ENCODE data around the gene C14orf132. TPM values are rescaled to one million over a fixed set of nuclear protein-coding genes. Genes with fewer than 3 reads are reported as not detected.

Gene C14orf132
- total RNA-seq = 10 to 100 TPM; 36.7 to 64.6 (median 59.6) TPM

DNA sequence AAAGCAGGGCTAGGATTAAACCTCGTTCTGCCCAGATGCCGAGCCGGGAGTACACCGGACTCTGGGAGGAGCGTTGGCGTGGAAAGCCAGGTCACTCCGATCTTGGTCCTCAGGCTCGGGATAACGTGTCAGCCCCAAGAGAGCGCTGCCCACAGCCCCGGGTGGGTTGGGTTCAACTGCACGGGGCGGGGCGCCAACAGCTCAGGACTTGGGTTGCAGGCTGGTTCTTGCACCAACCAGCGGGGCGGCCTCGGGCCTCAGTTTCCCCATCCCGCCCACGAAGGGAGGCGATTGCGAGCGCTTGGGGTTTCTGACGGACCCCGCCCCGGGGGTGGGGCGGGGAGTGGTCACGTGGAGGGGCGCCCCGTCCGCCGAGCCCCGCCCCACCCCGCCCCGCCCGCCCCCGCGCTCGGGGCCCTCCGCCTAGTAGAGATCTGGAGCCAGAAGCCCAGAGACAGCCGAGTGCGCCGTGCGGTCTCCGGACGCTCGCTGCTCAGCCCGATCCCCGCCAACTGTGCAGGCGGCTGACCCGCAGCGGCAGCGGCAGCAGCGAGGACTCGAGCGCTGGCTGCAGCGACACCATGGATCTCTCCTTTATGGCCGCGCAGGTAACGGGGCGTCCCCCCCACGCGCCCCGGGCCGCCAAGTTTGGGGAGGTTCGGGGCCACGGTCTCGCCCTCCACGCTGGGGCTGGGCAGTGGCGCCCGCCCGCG, at the start of gene C14orf132:
Gene C14orf132 (plus strand): TSS at position 443 of the 713 bp plus-strand sequence. CDS start 139 bp downstream, at position 582.
- H3K9me3 ChIP-seq = no peaks in the 10 kb centered on the region
- peak; percentile 72 to 96 for DNase-seq
- H3K27me3 ChIP-seq = peaks cover 0 to 8% (median 3%) of the 10 kb centered on the region in 4 donors
- H3K4me1 ChIP-seq = peaks cover 14 to 55% (median 32%) of the 10 kb centered on the region in 4 donors
- H3K4me3 ChIP-seq = peak within 1 kb of the TSS; percentile 43 to 87 (median 80)
- 0 to 2% methylated on average over 6 to 18 of the region's 72 CpGs for WGBS, 2 donors
- peak; percentile 47 to 83 for TF ChIP-seq POLR2AphosphoS5 (IDR thresholded peaks at IDR 0.05)
- TF ChIP-seq POLR2A (IDR thresholded peaks at IDR 0.05) = peak in 3 of 4 donors; percentile 60 to 83 (median 73)
- TF ChIP-seq, protein P1, sequence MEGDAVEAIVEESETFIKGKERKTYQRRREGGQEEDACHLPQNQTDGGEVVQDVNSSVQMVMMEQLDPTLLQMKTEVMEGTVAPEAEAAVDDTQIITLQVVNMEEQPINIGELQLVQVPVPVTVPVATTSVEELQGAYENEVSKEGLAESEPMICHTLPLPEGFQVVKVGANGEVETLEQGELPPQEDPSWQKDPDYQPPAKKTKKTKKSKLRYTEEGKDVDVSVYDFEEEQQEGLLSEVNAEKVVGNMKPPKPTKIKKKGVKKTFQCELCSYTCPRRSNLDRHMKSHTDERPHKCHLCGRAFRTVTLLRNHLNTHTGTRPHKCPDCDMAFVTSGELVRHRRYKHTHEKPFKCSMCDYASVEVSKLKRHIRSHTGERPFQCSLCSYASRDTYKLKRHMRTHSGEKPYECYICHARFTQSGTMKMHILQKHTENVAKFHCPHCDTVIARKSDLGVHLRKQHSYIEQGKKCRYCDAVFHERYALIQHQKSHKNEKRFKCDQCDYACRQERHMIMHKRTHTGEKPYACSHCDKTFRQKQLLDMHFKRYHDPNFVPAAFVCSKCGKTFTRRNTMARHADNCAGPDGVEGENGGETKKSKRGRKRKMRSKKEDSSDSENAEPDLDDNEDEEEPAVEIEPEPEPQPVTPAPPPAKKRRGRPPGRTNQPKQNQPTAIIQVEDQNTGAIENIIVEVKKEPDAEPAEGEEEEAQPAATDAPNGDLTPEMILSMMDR (IDR thresholded peaks at IDR 0.05) = no peak
- H3K27ac ChIP-seq = peak within 1 kb of the TSS; percentile 79 to 91 (median 86)
- peak; percentile 86 to 94 for ATAC-seq (ENCODE audit: low FRiP score in 2 of 2)
- no peaks in the 10 kb centered on the region for H3K36me3 ChIP-seq

DNA sequence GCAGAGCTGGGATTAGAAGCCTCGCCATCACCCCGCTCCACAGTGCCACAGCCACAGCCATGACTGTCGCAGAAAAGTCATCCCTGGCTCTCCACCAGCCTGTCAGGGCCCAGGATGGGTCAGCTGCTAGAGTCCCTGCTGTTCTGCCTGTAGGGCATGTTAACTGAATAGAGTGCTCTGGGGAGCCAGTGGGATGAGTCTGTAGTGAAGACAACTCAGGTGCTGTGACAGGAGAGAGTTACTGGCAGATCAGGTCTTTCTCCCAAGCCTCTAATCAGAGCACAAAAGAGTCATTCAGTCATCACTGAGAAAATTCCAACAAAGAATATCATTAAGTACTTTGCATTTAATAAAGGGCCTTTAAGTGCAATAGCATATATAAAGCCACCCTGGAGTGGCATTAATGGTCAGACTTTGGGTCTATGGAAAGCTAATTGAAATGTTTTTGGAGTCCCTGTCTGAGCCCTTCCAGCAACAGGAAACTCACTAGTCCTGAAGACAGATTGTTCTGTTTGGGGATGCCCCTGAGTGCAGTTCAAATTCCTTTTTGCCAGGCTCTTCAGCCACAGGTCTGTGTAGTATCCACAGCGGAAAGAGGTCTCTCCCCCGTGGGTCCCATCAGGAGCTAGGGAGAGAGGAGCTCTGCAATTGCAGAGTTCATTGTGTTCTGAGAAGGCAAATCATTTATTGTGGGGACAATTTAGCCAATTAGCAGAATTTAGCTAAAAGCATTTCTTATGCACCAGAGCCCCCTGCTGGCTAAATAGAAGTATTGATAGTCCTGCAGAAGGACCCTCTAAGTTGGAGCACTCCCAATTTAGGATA, 45.2 kb upstream of the C14orf132 start:
- TF ChIP-seq, protein P1 (IDR thresholded peaks at IDR 0.05) = peak; percentile 58 to 81 (median 71)
- TF ChIP-seq EP300 (IDR thresholded peaks at IDR 0.05) = no peak
- no peak for TF ChIP-seq POLR2AphosphoS5 (IDR thresholded peaks at IDR 0.05)
- no peak for TF ChIP-seq POLR2A (IDR thresholded peaks at IDR 0.05)
- Histone ChIP-seq H3K27ac (no peak overlapping the region), H3K27me3 (no peaks in the 10 kb centered on the region), H3K9me3 (peaks cover 0 to 15% (median 11%) of the 10 kb centered on the region in 4 donors), H3K4me3 (no peak overlapping the region), H3K4me1 (no peaks in the 10 kb centered on the region), H3K36me3 (no peaks in the 10 kb centered on the region)
- no peak for DNase-seq
- WGBS, 2 donors = 40% methylated on average over 5 of the region's 5 CpGs
- ATAC-seq (ENCODE audit: low FRiP score in 2 of 2) = peak in 1 of 2 donors; percentile 58

DNA sequence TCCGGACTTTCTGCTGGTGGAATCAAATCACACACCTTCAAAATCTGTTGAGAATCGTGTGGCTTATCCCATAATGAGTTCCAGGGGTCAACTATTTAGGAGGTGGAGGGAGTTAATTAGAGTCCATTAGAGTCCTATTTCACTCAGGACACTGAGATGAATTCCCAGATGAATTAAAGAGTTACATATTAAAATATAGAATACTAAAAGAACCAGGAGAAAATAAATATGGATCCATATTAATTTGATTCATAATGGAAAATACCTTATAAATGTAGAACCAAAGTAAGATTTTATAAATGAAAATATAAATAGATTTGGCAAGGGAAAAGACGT, 44.6 kb upstream of the C14orf132 start:
- Histone ChIP-seq H3K27ac (no peak overlapping the region), H3K4me3 (no peak overlapping the region), H3K36me3 (no peaks in the 10 kb centered on the region), H3K27me3 (no peaks in the 10 kb centered on the region), H3K4me1 (no peaks in the 10 kb centered on the region), H3K9me3 (peaks cover 0 to 15% (median 11%) of the 10 kb centered on the region in 4 donors)
- DNase-seq = no peak
- TF ChIP-seq POLR2A (IDR thresholded peaks at IDR 0.05) (no peak), EP300 (IDR thresholded peaks at IDR 0.05) (no peak)
- TF ChIP-seq, protein P1 (IDR thresholded peaks at IDR 0.05) = peak in 1 of 6 experiments; percentile 11
- 20 to 26% methylated on average over 3 of the region's 3 CpGs for WGBS, 2 donors
- no peak for ATAC-seq (ENCODE audit: low FRiP score in 2 of 2)

DNA sequence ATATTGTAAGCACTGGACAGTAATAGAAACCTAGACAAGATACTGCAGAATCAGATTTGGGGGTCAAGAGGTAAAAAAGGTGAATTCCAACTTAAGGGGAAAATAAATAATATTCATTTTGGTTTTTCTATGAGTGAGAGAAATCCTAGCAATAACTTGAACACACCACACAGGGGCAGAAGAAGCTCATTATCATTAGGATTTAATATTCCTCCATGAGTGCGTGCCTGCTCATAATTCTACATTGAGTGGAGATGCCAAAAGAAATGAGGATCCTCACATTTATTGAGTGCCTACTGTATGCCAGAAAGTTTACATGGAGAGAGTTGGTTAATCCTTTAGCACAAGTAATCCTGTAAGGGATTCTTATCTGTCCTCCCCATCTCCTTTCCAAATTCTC, 40.5 kb upstream of the C14orf132 start:
- WGBS, 2 donors = 16 to 35% methylated on average over 1 of the region's 1 CpG
- TF ChIP-seq, protein P1 (IDR thresholded peaks at IDR 0.05) = peak in 5 of 6 experiments; percentile 9 to 61 (median 48)
- no peak for TF ChIP-seq POLR2AphosphoS5 (IDR thresholded peaks at IDR 0.05)
- no peaks in the 10 kb centered on the region for H3K27me3 ChIP-seq
- no peaks in the 10 kb centered on the region for H3K36me3 ChIP-seq
- no peaks in the 10 kb centered on the region for H3K9me3 ChIP-seq
- no peaks in the 10 kb centered on the region for H3K4me1 ChIP-seq
- DNase-seq = no peak
- H3K4me3 ChIP-seq = no peak overlapping the region
- H3K27ac ChIP-seq = no peak overlapping the region
- ATAC-seq (ENCODE audit: low FRiP score in 2 of 2) = peak in 1 of 2 donors; percentile 58
